ENCODE results near the gene CHPF. TPM values are rescaled to one million over a fixed set of nuclear protein-coding genes. Genes with fewer than 3 reads are reported as not detected.

CHPF gene
- total and polyA plus RNA-seq, 2 experiments from 2014 or later = 180 to 315 TPM

DNA sequence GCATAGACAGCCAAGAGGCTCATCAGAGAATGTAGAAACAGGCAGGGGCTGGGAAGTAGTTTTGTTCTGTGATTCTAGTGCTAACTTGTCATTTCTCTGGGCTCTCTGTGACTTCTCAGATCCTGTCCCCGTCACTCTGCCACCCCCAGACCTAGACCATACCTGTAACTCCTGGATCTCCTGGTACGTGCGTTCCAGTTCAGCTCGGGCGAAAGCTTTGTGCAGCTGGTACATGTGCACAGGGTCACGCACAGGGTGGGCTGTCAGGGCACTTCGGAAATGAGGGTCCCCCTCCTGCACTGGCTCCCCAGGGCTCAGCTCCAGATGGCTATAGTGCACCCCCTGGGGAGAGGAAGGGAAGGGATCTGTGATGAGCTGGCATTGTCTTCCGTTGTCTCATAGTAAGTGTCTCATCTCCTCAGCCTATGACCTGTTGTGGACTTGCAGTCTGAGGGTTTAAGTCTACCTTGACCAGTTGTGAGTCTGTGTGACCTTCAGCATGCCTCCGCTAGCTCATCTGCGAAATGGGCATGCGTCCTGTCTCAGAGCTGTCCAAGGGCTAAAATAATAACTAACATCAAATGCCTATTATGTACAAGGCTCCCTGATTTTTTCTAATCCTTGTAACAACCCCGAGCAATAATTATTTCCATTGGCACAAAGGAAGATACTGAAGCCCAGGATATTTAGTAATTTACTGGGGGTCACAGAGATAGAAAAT lies 2.7 kb downstream of the CHPF start:
- TF ChIP-seq EZH2 (IDR thresholded peaks at IDR 0.05; ENCODE audit: borderline replicate concordance) (no peak), EZH2phosphoT487 (IDR thresholded peaks at IDR 0.05; ENCODE audit: low read depth, severe bottlenecking, unreplicated experiment) (no peak), CTCF (IDR thresholded peaks at IDR 0.05; ENCODE audit: poor library complexity) (no peak)
- peaks cover 16% of the 10 kb centered on the region for H3K79me2 ChIP-seq
- peak overlapping the region; percentile 88 for H3K4me2 ChIP-seq
- 92% methylated on average over 12 of the region's 12 CpGs for WGBS (ENCODE audit: low lambda C conversion rate, missing lambda C conversion rate)
- no peak overlapping the region for H3K4me3 ChIP-seq
- H4K20me1 ChIP-seq (ENCODE audit: insufficient read depth, poor library complexity, severe bottlenecking) = peaks cover 21% of the 10 kb centered on the region
- H3K36me3 ChIP-seq (replicated peaks; ENCODE audit: insufficient read depth, low read depth) = no peaks in the 10 kb centered on the region
- no peak overlapping the region for H2AFZ ChIP-seq
- no peak overlapping the region for H3K27ac ChIP-seq
- H3K9me2 ChIP-seq (replicated peaks; ENCODE audit: insufficient read depth) = no peaks in the 10 kb centered on the region
- peaks cover 24% of the 10 kb centered on the region for H3K4me1 ChIP-seq (ENCODE audit: insufficient read depth)
- DNase-seq (ENCODE audit: low spot score) = no peak
- H3K9me3 ChIP-seq (ENCODE audit: low read depth) = no peaks in the 10 kb centered on the region
- no peaks in the 10 kb centered on the region for H3K27me3 ChIP-seq

DNA sequence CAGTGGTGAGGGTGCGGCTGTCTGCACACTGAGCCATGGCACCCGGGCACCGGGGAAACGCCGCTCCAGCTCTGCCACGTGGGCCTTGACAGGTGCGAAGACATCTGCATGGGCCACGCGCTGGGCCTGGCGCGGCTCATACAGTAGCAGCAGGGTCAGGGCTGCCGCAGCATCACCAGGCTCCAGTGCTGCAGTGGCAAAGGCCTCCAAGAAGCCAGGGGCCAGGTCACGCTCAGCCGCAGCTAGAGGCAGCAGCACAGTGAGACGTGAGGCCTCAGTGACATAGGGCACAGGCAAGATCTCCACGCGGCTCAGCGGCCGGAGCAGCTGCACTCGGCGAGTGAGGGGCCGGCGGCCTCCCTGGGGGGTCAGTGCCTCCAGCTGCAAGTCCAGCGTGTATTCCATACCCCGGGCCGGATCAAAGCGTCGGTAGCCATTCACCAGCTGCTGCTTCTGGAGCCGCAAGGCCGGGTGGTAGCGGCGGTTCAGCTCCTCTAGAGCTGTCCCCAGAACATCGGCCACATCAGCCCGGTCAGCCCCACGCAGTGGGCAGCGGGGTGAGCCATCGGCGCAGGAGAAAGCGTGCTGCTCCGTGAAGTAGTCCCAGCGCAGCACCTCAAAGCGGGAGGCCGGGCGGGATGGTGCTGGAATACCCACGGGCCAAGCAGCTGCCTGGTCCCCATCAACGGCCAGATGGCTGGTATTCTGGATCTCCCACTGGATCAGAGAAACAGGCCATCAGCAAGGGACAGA lies 3.5 kb downstream of the CHPF start:
- Histone ChIP-seq H3K79me2 (peaks cover 16% of the 10 kb centered on the region), H3K36me3 (replicated peaks; ENCODE audit: insufficient read depth, low read depth) (no peaks in the 10 kb centered on the region), H3K27ac (no peak overlapping the region), H3K4me3 (no peak overlapping the region), H3K9me2 (replicated peaks; ENCODE audit: insufficient read depth) (no peaks in the 10 kb centered on the region), H3K9me3 (ENCODE audit: low read depth) (no peaks in the 10 kb centered on the region), H3K27me3 (no peaks in the 10 kb centered on the region), H4K20me1 (ENCODE audit: insufficient read depth, poor library complexity, severe bottlenecking) (peaks cover 21% of the 10 kb centered on the region), H2AFZ (no peak overlapping the region), H3K4me1 (ENCODE audit: insufficient read depth) (peaks cover 24% of the 10 kb centered on the region), H3K4me2 (no peak overlapping the region)
- no peak for TF ChIP-seq CTCF (IDR thresholded peaks at IDR 0.05; ENCODE audit: poor library complexity)
- no peak for TF ChIP-seq EZH2phosphoT487 (IDR thresholded peaks at IDR 0.05; ENCODE audit: low read depth, severe bottlenecking, unreplicated experiment)
- TF ChIP-seq EZH2 (IDR thresholded peaks at IDR 0.05; ENCODE audit: borderline replicate concordance) = no peak
- DNase-seq (ENCODE audit: low spot score) = no peak
- 98% methylated on average over 40 of the region's 46 CpGs for WGBS (ENCODE audit: low lambda C conversion rate, missing lambda C conversion rate)

DNA sequence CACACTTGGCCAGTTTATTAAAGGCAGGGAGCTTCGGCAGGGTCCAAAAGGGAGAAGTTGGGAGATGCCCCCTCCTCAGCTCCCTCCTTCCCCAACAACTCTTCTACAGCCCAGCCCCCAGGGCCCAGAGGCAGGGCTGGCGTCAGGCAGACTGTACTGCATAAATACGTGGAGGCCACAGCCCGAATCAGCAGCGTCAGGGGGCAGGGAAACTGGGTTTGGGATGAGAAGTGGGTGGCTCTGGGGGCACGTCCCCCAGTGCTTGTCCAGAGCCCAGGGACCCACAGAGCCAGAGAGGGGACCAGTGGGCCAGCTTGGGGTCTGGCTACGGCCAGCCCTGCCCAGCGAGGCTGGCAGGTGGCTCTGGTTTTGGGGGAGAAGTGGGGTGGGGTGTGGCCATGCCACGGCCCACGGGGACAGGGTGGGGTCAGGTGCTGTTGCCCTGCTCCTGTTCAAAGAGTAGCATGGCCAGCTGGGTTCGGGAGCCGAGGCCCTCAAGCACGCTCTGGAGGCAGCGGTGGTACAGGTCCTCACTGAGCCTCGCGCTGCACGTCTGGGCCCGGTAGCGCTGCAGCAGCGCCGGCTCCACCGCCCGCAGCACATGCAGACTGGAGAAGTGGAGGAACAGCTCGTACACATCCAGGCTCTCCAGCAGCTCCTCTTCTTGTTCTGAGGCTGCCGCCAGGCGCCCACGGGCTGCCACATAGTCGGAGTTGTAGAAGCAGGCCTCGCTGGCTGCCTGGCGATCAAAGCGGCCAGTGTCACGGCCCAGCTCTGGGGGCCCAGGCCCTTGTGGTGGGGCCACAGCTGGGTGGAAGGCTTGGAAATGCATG lies 4.4 kb downstream of the CHPF start:
- Histone ChIP-seq H3K4me3 (no peak overlapping the region), H3K9me2 (replicated peaks; ENCODE audit: insufficient read depth) (no peaks in the 10 kb centered on the region), H3K4me2 (peak overlapping the region; percentile 41), H2AFZ (no peak overlapping the region), H3K27me3 (no peaks in the 10 kb centered on the region), H3K9me3 (ENCODE audit: low read depth) (no peaks in the 10 kb centered on the region), H3K27ac (no peak overlapping the region), H3K4me1 (ENCODE audit: insufficient read depth) (peaks cover 21% of the 10 kb centered on the region), H4K20me1 (ENCODE audit: insufficient read depth, poor library complexity, severe bottlenecking) (peaks cover 21% of the 10 kb centered on the region), H3K36me3 (replicated peaks; ENCODE audit: insufficient read depth, low read depth) (no peaks in the 10 kb centered on the region), H3K79me2 (peaks cover 16% of the 10 kb centered on the region)
- DNase-seq (ENCODE audit: low spot score) = no peak
- TF ChIP-seq EZH2 (IDR thresholded peaks at IDR 0.05; ENCODE audit: borderline replicate concordance) = no peak
- no peak for TF ChIP-seq CTCF (IDR thresholded peaks at IDR 0.05; ENCODE audit: poor library complexity)
- TF ChIP-seq EZH2phosphoT487 (IDR thresholded peaks at IDR 0.05; ENCODE audit: low read depth, severe bottlenecking, unreplicated experiment) = no peak
- WGBS (ENCODE audit: low lambda C conversion rate, missing lambda C conversion rate) = 94% methylated on average over 31 of the region's 32 CpGs

All from hepatocyte (in vitro differentiated cells).